Erythroblast (primary cell): Measurements from ENCODE around the gene ADM5.

Experiments
- GATA1 ChIP-seq: IDR thresholded peaks from 2 replicates; pipeline ENCODE4 v1.6.1; 2011; ENCODE audit warnings: low read depth, mild to moderate bottlenecking, control low read depth, low read length, moderate library complexity
- POLR2A ChIP-seq: IDR thresholded peaks from 2 replicates; pipeline ENCODE4 v1.6.1; 2011; ENCODE audit warnings: mild to moderate bottlenecking, low read length

DNA sequence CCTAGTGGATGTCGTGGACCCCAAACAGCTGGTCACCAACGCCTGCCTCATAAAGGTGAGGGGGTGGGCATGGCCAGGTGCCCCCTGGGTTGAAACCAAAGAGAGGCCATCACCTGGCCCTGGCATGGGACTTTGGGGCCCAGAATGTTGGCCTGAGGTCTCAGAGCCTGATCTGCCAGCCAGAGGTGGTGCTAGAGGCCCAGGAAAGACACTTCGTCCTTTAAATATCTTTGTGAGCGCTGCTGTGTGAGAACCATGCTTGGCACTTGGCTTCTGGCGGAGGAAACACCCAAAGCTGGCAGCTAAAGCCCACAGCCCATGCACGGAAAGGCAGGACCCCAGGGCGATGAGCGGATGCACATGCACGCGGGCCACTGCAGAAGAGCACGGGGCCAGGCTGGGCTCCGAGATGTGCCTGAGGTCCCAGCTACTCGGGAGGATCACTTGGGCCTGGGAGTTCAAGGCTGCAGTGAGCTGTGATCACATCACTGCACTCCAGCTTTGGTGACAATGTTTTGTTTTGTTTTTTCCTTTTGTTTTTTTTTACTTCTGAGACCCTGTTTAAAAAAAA, 4.3 kb upstream of the ADM5 start:
- TF ChIP-seq POLR2A = no peak
- no peak for TF ChIP-seq GATA1
